OCI-LY7 (cell line): Measurements from ENCODE around the gene NACAD. TPM values are rescaled to one million over a fixed set of nuclear protein-coding genes. Genes with fewer than 3 reads are reported as not detected.

Source experiments
- BruUV-seq: library from RNA; stranded (reverse); fragments of 400-500 nt; replicated peaks from 2 replicates; lab custom pipeline; 2021; lab: Mats Ljungman, UMichigan
- CTCF ChIA-PET: fragments of 300-600 bp; sonication (Branson Sonifier 250); formaldehyde crosslinking; loops from one replicate; lab custom pipeline; 2022; ENCODE audit warnings: antibody characterized with exemption; ENCODE audit not compliant: unreplicated experiment; lab: Charles Lee
- POLR2A ChIA-PET: fragments of 300-600 bp; sonication (Branson Sonifier 250); formaldehyde crosslinking; loops from one replicate; lab custom pipeline; 2022; ENCODE audit warnings: antibody characterized with exemption; lab: Charles Lee
- DNase-seq: peaks from one replicate; pipeline ENCODE4 v3.0.0-alpha.2; 2015; ENCODE audit warnings: low spot score
- H2AFZ ChIP-seq: fragments of 200-600 bp; sonication (generic), shearing (Covaris generic); 2 replicates; pipeline ENCODE4 v1.6.1; 2014; ENCODE audit warnings: mild to moderate bottlenecking, antibody characterized with exemption, low read length, moderate library complexity
- H3K27ac ChIP-seq: fragments of 200-600 bp; sonication (generic); 2 replicates; pipeline ENCODE4 v1.5.1; 2014; ENCODE audit warnings: mixed run types, low read depth, mild to moderate bottlenecking, moderate library complexity, low read length, inconsistent platforms; ENCODE audit not compliant: poor library complexity, severe bottlenecking
- H3K36me3 ChIP-seq: fragments of 200-600 bp; sonication (generic); 2 replicates; pipeline ENCODE4 v1.6.1; 2014; ENCODE audit warnings: mild to moderate bottlenecking, antibody characterized with exemption, low read length, moderate library complexity, mixed read lengths; ENCODE audit not compliant: insufficient read depth
- H3K4me1 ChIP-seq: fragments of 200-600 bp; sonication (generic); 2 replicates; pipeline ENCODE4 v1.5.1; 2014; ENCODE audit warnings: mild to moderate bottlenecking, low read length; ENCODE audit not compliant: insufficient read depth, poor library complexity, severe bottlenecking
- H3K4me2 ChIP-seq: fragments of 200-600 bp; sonication (generic); 2 replicates; pipeline ENCODE4 v1.6.1; 2014; ENCODE audit warnings: mild to moderate bottlenecking, low read length
- H3K4me3 ChIP-seq: fragments of 200-600 bp; sonication (generic); 2 replicates; pipeline ENCODE4 v1.5.1; 2014; ENCODE audit warnings: mild to moderate bottlenecking, low read depth, low read length; ENCODE audit not compliant: poor library complexity, severe bottlenecking
- H3K79me2 ChIP-seq: fragments of 200-600 bp; sonication (generic); 2 replicates; pipeline ENCODE4 v1.6.1; 2016; ENCODE audit warnings: low read depth, mild to moderate bottlenecking, low read length, moderate library complexity, mixed read lengths; ENCODE audit not compliant: insufficient read depth
- H3K9me2 ChIP-seq: fragments of 200-600 bp; sonication (generic); 2 replicates; pipeline ENCODE4 v1.6.1; 2016; ENCODE audit warnings: mild to moderate bottlenecking, low read length, mixed read lengths; ENCODE audit not compliant: insufficient read depth
- H3K9me3 ChIP-seq: fragments of 200-600 bp; sonication (generic); 2 replicates; pipeline ENCODE4 v1.6.1; 2014; ENCODE audit warnings: mild to moderate bottlenecking, mixed run types, low read length, mixed read lengths
- H4K20me1 ChIP-seq: fragments of 200-600 bp; sonication (generic); 2 replicates; pipeline ENCODE4 v1.6.1; 2014; ENCODE audit warnings: mild to moderate bottlenecking, antibody characterized with exemption, low read length, moderate library complexity, mixed read lengths; ENCODE audit not compliant: insufficient read depth
- EZH2phosphoT487 ChIP-seq: fragments of 200-600 bp; sonication (generic); IDR thresholded peaks from 2 replicates; pipeline ENCODE4 v1.6.1; 2018; ENCODE audit warnings: low read depth, borderline replicate concordance, mild to moderate bottlenecking, mixed run types, antibody characterized with exemption, low read length, moderate library complexity, mixed read lengths
- intact Hi-C: fragments of 100-400 bp; cut with micrococcal nuclease; formaldehyde crosslinking; loops from one replicate; pipeline ENCODE4 v1.10.0; 2022; ENCODE audit not compliant: unreplicated experiment
- total RNA-seq, 2 experiments: library from RNA; depleted of rRNA in 1 of 2; stranded (reverse); fragments of >200 nt in 1 of 2; shearing (Covaris generic) in 1 of 2; gene quantifications; 2 replicates each; pipeline ENCODE4 v1.2.3, GENCODE V29; 2014 to 2022
- TF ChIP-seq, protein P1 (sequence below): fragments of 200-600 bp; sonication (generic); conservative IDR thresholded peaks from 2 replicates; pipeline ENCODE4 v1.5.1; 2014; ENCODE audit warnings: mild to moderate bottlenecking, antibody characterized with exemption, low read length, moderate library complexity, mixed read lengths

NACAD gene
- total RNA-seq, 2 experiments from 2014 or later, result not detected

GRCh38 chr7:45133352-45133751 lies 44.6 kb upstream of the NACAD start:
- ChIA-PET POLR2A (interaction anchor here (0.6 kb wide), 1 partner anchor 23 kb away, joined by 3 read pairs; no protein-coding TSS in a partner anchor), CTCF (interaction anchor here (0.6 kb wide), 1 partner anchor 143 kb away, joined by 3 read pairs; no protein-coding TSS in a partner anchor)
- Histone ChIP-seq H2AFZ (no peak overlapping the region), H3K79me2 (no peaks in the 10 kb centered on the region), H3K27ac (no peak overlapping the region), H3K4me1 (peaks cover 4% of the 10 kb centered on the region), H4K20me1 (no peaks in the 10 kb centered on the region), H3K9me3 (no peaks in the 10 kb centered on the region), H3K36me3 (no peaks in the 10 kb centered on the region), H3K4me2 (no peak overlapping the region), H3K9me2 (no peaks in the 10 kb centered on the region), H3K4me3 (no peak overlapping the region)
- intact Hi-C loops, result loop anchor here (10.0 kb wide), 1 partner anchor 279 kb away; no protein-coding TSS in a partner anchor
- no TSS peak for BruUV-seq
- TF ChIP-seq, protein P1, sequence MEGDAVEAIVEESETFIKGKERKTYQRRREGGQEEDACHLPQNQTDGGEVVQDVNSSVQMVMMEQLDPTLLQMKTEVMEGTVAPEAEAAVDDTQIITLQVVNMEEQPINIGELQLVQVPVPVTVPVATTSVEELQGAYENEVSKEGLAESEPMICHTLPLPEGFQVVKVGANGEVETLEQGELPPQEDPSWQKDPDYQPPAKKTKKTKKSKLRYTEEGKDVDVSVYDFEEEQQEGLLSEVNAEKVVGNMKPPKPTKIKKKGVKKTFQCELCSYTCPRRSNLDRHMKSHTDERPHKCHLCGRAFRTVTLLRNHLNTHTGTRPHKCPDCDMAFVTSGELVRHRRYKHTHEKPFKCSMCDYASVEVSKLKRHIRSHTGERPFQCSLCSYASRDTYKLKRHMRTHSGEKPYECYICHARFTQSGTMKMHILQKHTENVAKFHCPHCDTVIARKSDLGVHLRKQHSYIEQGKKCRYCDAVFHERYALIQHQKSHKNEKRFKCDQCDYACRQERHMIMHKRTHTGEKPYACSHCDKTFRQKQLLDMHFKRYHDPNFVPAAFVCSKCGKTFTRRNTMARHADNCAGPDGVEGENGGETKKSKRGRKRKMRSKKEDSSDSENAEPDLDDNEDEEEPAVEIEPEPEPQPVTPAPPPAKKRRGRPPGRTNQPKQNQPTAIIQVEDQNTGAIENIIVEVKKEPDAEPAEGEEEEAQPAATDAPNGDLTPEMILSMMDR, result no peak
- TF ChIP-seq EZH2phosphoT487, result no peak
- DNase-seq, result no peak

DNA sequence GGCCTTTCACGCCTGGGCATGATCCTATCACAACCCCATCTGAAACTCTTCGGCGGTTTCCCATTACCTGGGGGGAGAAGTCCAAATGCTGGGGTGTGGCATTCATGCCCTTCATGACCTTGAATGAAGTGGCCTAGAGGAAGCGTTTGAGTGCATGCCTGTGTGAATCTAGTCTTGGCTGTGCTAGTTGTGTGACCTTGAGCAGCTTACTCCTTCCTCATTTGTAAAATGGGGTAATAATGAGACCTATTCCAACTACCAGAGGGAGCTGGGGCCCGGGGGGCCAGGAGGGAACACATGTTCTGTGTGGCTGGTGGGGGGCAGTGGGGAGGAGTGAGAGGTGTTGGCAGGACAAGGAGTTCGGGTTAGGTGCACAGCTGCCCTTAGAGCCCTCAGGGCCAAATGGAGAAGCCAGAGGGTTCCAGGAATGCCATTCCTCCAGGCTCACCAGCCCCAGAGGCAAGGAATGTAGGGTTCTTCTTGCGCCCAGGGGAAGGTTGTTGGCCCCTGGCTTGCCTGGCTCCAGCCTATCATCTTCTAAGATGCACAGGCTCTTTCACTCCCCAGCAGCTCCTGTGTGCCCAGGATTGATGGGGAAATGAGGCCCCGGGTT lies 44.0 kb upstream of the NACAD start:
- no peak for TF ChIP-seq EZH2phosphoT487
- TF ChIP-seq, protein P1, result no peak
- Histone ChIP-seq H3K4me2 (no peak overlapping the region), H3K27ac (no peak overlapping the region), H3K4me3 (no peak overlapping the region), H4K20me1 (no peaks in the 10 kb centered on the region), H3K79me2 (no peaks in the 10 kb centered on the region), H3K9me3 (no peaks in the 10 kb centered on the region), H2AFZ (no peak overlapping the region), H3K36me3 (no peaks in the 10 kb centered on the region), H3K4me1 (peaks cover 4% of the 10 kb centered on the region), H3K9me2 (no peaks in the 10 kb centered on the region)
- BruUV-seq, result no TSS peak
- ChIA-PET CTCF (interaction anchor here (0.6 kb wide), 1 partner anchor 143 kb away, joined by 3 read pairs; no protein-coding TSS in a partner anchor), POLR2A (interaction anchor here (0.6 kb wide), 1 partner anchor 23 kb away, joined by 3 read pairs; no protein-coding TSS in a partner anchor)
- intact Hi-C loops, result loop anchor here (10.0 kb wide), 1 partner anchor 278 kb away; no protein-coding TSS in a partner anchor
- DNase-seq, result no peak

GRCh38 chr7:45131891-45132290 lies 43.1 kb upstream of the NACAD start:
- Histone ChIP-seq H3K9me2 (no peaks in the 10 kb centered on the region), H4K20me1 (no peaks in the 10 kb centered on the region), H3K79me2 (no peaks in the 10 kb centered on the region), H3K4me3 (no peak overlapping the region), H3K4me1 (peaks cover 4% of the 10 kb centered on the region), H3K9me3 (no peaks in the 10 kb centered on the region), H3K4me2 (no peak overlapping the region), H3K27ac (no peak overlapping the region), H3K36me3 (no peaks in the 10 kb centered on the region), H2AFZ (no peak overlapping the region)
- TF ChIP-seq EZH2phosphoT487, result no peak
- intact Hi-C loops, result loop anchor here (10.0 kb wide), 1 partner anchor 277 kb away; no protein-coding TSS in a partner anchor
- DNase-seq, result no peak
- CTCF ChIA-PET, result no interaction called here
- POLR2A ChIA-PET, result no interaction called here
- no TSS peak for BruUV-seq
